GM21526 (cell line): Measurements from ENCODE around the gene PPP1R16B.
"Not testable (repeated sequence)": the region's sequence is repeated elsewhere in the genome, so short reads cannot be mapped to it uniquely, and the experiment has no call there.

Source experiments
- ATAC-seq: cut with Tn5 transposase; IDR thresholded peaks from one replicate; pipeline ENCODE4 v1.9.1; 2021; ENCODE audit warnings: moderate library complexity; ENCODE audit not compliant: unreplicated experiment, low FRiP score

PPP1R16B gene

DNA sequence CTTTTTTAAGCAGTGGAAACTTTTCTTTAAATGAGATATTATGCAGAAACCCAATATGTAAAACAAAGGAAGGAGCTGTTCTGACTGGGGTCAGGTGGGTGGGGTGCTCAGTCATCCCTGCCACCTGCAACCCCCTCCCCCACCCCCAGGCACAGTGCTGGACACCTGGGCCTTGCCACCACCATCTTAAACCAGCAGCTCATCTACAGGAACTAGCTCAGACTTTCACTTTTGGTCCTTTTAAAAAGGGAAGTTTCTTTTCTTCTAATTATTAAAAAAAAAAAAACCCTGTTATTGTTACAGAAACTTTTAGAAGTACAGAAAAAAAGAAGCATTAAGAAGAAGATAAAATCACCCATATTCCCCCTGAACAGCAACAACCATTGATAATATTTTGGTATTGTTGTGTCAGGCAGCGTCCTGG, 37.1 kb downstream of the PPP1R16B start:
- peak; percentile 78 for ATAC-seq

GRCh38 chr20:38843346-38843745, 37.8 kb downstream of the PPP1R16B start:
- no peak for ATAC-seq

DNA sequence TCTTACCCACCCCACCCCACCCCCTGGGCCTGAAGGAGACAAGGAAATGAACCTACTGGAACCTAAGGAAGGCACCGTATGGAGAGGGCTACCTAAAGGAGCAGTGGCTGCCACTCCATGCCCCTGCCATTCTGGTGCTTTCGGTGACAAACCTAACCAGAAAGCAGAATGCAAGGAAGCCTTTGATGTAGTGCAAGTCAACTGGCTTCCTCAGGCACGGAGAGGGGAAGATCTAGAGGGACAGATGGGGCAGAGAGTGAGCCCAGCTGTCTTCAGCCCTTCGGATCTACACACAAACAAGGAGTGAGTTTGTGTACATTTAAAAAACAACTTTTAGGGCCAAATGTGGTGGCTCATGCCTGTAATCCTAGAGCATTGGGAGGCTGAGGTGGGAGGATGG, 39.5 kb downstream of the PPP1R16B start:
- ATAC-seq = no peak

- ATAC-seq = no peak
These were observed 42.3 kb downstream of the PPP1R16B start for GRCh38 chr20:38847840-38848239.

- no peak for ATAC-seq
These were observed 48.3 kb downstream of the PPP1R16B start for GRCh38 chr20:38853759-38854158.

DNA sequence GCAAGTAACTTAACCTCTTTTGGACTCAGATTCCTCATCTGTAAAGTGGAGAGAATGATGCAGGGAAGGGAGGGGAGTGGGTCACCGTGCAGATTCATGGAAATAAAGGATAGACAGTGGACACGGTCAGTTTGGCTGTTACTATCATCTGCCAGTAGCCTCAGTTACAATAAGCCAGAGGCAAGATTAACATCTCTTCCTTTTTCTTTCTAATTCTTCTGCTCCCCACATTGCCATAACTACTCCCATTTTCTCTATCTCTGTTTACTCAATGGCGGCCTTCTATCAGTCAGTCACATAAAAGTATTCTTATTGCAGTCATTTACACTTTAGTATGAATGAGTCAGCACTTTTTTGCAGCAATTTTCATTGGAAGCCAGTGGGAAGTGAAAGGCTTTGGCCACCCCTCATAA, 49.2 kb downstream of the PPP1R16B start:
- no peak for ATAC-seq

- ATAC-seq = no peak
These were observed 49.9 kb downstream of the PPP1R16B start for GRCh38 chr20:38855356-38855755.

DNA sequence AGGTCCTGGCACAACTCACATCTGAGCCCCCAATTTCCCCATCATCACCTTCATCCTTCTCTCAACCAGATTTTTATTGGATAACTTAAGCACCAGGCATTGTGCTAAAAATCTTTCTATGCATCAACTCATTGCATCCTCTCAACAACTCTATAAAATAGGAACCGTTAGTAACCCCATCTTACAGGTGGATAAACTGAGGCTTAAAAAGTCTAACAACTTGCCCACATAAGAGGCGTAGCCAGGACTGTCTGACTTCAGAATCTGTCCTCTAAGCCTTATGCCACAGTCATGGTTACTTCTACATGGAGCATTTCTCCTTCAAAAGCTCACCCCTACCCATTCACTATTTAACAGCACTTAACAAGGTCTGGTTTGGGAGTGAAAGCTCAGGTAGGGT, 51.1 kb downstream of the PPP1R16B start:
- no peak for ATAC-seq

GRCh38 chr20:38857703-38858102, 52.2 kb downstream of the PPP1R16B start:
- no peak for ATAC-seq

DNA sequence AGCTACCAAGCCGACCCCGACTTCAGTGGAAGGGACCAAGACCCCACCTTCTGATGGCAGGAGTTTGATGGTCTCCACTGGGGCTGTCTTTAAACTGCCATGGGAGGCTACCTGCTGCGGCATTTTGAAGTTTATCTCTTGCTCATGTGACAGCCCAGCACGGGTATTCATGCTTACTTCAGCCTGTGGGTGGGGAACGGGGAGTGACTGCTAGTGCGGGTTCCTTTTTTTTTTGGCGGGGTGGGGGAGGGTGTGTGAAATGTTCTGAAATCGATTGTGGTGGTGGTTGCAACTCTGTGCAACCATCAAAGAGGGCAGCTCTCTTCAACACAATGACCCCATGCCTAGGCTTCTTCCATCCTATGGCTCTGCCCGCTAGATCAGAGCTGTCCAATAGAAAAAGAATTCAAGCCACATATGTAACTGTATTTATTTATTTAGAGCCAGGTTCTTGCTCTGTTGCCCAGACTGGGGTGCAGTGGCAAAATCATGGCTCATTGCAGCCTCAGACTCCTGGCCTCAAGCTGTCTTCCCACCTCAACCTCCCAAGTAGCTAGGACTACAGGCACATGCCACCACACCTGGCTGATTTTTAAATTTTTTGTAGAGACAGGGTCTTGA, 53.7 kb downstream of the PPP1R16B start:
- ATAC-seq = no peak

DNA sequence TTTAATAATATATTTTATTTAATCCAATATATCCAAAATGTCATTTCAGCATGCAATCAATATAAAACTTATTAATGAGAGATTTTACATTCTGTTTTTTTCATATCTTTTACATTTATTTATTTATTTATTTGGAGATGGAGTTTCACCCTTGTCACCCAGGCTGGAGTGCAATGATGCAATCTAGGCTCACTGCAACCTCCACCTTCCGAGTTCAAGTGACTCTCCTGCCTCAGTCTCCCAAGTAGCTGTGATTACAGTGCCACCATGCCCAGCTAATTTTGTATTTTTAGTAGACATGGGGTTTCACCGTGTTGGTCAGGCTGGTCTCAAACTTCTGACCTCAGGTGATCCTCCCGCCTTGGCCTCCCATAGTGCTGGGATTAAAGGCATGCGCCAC, 54.4 kb downstream of the PPP1R16B start:
- ATAC-seq = not testable (repeated sequence)

- ATAC-seq = no peak
These were observed 55.5 kb downstream of the PPP1R16B start for GRCh38 chr20:38861071-38861401.

GRCh38 chr20:38862226-38862625, 56.7 kb downstream of the PPP1R16B start:
- no peak for ATAC-seq

DNA sequence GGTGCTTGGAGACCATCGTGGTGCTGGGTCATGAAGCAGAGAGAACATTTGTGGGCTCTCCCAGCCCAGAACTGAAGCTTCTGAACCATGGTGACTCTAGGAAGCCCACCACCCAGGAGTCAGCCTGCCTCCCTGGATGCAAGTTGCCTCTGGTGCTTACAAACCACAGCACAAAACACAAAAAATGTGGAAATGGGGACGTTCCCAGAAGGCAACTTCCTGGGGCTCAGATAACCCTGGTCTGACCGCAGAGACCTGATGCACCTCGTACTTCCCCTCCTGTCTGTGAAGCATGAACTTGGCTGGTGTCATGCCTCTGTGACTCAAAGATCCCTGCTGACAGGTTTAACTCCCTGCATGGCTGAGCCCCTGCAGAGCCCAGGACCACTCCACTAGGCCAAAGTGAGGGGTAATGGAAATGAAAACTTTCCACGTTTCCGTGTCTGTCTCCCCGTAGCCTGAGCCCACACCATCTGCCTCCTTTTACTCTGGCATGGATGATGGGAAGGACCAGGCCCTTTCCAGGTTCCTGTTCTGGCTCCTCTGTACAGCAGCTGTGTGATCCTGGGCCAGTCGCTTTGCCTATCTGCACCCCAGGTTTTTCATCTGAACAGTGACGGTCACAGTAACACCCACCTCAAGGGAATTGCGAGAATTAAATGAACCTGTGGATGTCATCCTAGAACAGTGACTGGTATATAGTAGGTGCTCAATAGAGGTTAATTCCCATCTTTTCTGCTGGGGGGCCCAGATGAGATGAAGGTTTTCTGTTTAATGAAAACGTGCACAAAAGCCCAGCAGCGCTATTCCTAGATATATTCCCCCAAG, 57.7 kb downstream of the PPP1R16B start:
- peak; percentile 61 for ATAC-seq

GRCh38 chr20:38864662-38865061, 59.2 kb downstream of the PPP1R16B start:
- ATAC-seq = no peak

DNA sequence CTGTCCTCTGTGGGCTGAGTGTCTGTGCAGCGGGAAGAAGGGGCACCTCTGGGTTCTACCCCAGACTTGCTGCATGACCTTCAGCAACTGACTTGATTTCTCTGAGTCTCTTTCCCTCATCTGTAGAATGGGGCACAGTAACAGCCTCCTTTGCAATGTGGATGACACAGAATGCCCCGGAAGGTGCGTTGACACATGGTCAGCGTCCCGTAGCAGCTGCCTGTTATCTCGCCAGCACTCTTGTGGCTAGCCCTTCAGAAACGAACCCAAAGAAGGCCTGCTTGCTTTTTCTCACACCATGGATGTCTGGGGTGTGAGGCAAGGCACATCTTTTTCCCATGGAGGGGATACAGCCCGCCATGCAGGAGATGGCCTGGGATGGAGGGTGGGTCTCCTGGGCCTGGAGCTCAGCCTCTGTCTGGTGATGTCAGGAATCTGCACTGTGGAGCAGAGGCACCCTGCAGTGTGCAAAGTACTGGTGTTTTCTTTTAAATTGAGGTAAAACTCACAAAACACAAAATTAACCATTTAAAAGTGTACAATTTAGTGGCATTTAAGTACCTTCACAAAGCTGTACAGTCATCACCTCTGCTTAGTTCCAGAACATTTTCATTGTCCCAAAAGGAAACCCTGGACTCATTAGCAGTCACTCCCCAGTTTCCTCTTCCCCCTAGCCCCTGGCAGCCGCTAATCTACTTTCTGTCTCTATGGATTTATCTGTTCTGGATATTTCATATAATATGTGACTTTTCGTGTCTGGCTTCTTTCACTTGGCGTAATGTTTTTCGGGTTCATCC, 61.0 kb downstream of the PPP1R16B start:
- ATAC-seq = no peak

- no peak for ATAC-seq
These were observed 61.5 kb downstream of the PPP1R16B start for GRCh38 chr20:38867062-38867359.

DNA sequence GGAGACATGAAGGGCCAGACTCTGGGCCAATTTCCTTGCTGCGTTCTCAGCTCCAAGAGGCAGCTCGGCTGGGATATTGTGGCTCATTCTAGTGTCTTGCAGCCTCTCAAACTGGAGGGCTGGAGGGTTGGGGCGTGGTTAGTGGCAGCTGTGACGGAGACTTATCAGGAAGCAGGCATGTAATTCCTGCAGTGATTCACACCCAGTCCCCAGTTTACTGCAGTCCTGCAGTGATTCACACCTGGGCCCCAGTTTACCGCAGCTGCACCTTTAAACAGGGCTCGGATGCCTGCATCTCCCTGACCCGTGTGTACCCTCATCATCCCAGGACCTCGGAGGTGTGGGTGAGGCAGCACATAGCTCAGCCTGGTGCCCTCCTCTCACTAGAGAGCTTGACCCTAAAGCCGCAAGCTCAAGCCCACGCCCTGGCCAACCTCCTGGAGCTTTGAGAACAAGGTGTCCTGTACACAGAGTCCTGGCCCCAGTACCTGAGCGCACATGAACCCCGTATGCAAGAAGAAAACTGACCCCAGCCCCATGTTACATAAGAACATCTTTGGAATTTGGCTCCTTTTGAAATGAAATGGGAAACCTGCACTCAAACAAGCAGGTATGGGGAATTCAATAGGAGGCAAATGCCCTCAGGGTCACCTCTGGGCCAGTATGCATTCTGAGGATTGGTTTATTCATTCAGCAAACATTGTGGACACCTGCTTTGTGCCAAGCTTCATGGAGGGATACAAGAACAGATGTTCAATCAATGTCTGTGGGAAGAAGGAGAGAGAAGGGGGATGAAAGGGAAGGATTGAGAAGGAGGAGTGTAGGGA, 65.4 kb downstream of the PPP1R16B start:
- no peak for ATAC-seq

- ATAC-seq = no peak
These were observed 66.1 kb downstream of the PPP1R16B start for GRCh38 chr20:38871560-38871953.

- ATAC-seq = no peak
These were observed 66.5 kb downstream of the PPP1R16B start for GRCh38 chr20:38872036-38872435.
